Immature natural killer cell (primary cell): Measurements from ENCODE around the gene MYO9A. TPM values are rescaled to one million over a fixed set of nuclear protein-coding genes. Genes with fewer than 3 reads are reported as not detected.
A peak's percentile ranks its signal among the peaks of the same experiment; 100 is the strongest.
"Not testable (repeated sequence)": the region's sequence is repeated elsewhere in the genome, so short reads cannot be mapped to it uniquely, and the experiment has no call there.

ENCODE experiments used
- DNase-seq, 3 donors: peaks; one replicate each; pipeline ENCODE4 v3.0.0; 2022; ENCODE audit warnings: mixed read lengths in 1 of 3
- H3K27ac Mint-ChIP-seq, 6 donors: one replicate each; pipeline ENCODE4 v1.8.0; 2020; ENCODE audit warnings: mixed read lengths in 6 of 6, mild to moderate bottlenecking in 5 of 6, inconsistent platforms in 4 of 6, moderate library complexity in 3 of 6
- H3K27me3 Mint-ChIP-seq, 3 donors: one replicate each; pipeline ENCODE4 v1.8.0; 2020 to 2021; ENCODE audit warnings: low read depth in 3 of 3, mild to moderate bottlenecking in 3 of 3, mixed read lengths in 3 of 3, moderate library complexity in 3 of 3, inconsistent platforms in 1 of 3
- H3K36me3 Mint-ChIP-seq, 3 donors: one replicate each; pipeline ENCODE4 v1.8.0; 2020; ENCODE audit warnings: mixed read lengths in 3 of 3, inconsistent platforms in 2 of 3, mild to moderate bottlenecking in 2 of 3
- H3K4me1 Mint-ChIP-seq, 2 donors: one replicate each; pipeline ENCODE4 v1.8.0; 2020; ENCODE audit warnings: inconsistent platforms in 2 of 2, mild to moderate bottlenecking in 2 of 2, mixed read lengths in 2 of 2, moderate library complexity in 1 of 2
- H3K4me3 Mint-ChIP-seq, 5 donors: one replicate each; pipeline ENCODE4 v1.8.0; 2020; ENCODE audit warnings: mild to moderate bottlenecking in 5 of 5, mixed read lengths in 5 of 5, inconsistent platforms in 3 of 5, moderate library complexity in 3 of 5
- H3K9me3 Mint-ChIP-seq, 6 donors: one replicate each; pipeline ENCODE4 v1.8.0; 2020; ENCODE audit warnings: mild to moderate bottlenecking in 6 of 6, mixed read lengths in 6 of 6, inconsistent platforms in 4 of 6, moderate library complexity in 3 of 6
- polyA plus RNA-seq, 3 donors: library from polyadenylated mRNA; unstranded; fragments of 300-500 nt; fragmentation: Illumina TruSeq; gene quantifications; one replicate each; pipeline ENCODE4 v1.2.3, GENCODE V29; 2021

The MYO9A gene
- polyA plus RNA-seq, 3 donors from 2014 or later = 6.3 to 15.6 (median 9.5) TPM

GRCh38 chr15:72127724-72128322 is 9.9 kb upstream of the MYO9A start:
- Mint-ChIP-seq H3K36me3 (no peaks in the 10 kb centered on the region), H3K9me3 (no peaks in the 10 kb centered on the region), H3K27me3 (peaks cover 0 to 4% (median 0%) of the 10 kb centered on the region in 3 donors), H3K4me3 (no peak overlapping the region), H3K27ac (peak overlapping the region in 1 of 6 donors; percentile 6), H3K4me1 (no peaks in the 10 kb centered on the region)
- DNase-seq = no peak

DNA sequence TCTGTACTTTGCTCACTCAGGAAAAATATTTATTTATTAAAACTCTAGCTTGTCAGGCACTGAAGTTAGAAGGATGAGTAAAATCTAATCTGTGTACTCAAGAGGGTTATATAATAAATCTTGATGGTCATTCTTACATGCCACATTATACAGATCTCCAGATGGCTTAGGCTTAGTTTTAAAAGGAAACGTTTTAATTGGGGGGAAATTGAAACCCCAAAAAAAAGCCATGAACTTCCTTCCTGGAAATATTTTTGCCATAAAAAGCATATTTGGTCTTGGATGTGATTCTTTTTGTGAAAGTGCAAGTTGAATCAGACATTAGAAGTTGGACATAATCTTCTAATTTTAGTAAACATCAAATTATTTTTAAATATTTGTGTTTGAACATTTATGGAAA is 6.3 kb upstream of the MYO9A start:
- Mint-ChIP-seq H3K9me3 (no peaks in the 10 kb centered on the region), H3K4me1 (peaks cover 0 to under 1% of the 10 kb centered on the region in 2 donors), H3K27me3 (peaks cover 0 to 4% (median 0%) of the 10 kb centered on the region in 3 donors), H3K4me3 (no peak overlapping the region), H3K36me3 (no peaks in the 10 kb centered on the region), H3K27ac (no peak overlapping the region)
- DNase-seq = no peak

DNA sequence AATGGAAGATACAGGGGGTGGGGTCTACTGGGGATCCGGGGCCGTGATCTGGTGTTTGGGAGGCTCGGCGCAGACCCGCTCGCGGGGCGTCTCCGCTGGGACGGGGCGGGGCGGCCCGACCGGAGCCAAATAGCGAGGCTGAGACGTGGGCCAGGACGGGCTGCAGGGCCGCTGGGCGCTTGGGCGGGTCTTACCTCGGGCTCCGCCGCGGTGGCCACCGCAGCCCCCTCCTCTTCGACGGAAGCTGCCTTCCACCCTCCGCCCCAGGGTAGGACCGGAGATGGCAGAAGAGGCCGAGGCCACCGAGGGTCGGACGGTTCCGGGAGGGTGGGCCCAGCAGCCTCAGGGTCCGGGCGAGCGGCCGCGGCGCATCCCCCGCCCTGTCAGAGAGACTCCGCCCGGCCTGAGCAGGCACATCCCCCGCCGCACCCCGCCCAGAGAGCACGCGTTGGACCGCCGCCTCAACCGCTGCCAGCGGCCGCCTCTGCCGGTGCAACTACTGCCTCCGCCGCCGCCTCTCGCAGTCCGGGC is 399 bp downstream of the MYO9A start:
- peak overlapping the region; percentile 74 to 95 (median 90) for H3K27ac Mint-ChIP-seq
- DNase-seq = peak in 1 of 3 donors; percentile 62
- peak overlapping the region; percentile 95 to 98 (median 97) for H3K4me3 Mint-ChIP-seq
- H3K36me3 Mint-ChIP-seq = no peaks in the 10 kb centered on the region
- no peaks in the 10 kb centered on the region for H3K9me3 Mint-ChIP-seq
- H3K27me3 Mint-ChIP-seq = peaks cover 3 to 11% (median 9%) of the 10 kb centered on the region in 3 donors
- H3K4me1 Mint-ChIP-seq = peaks cover 25% of the 10 kb centered on the region in 2 donors

GRCh38 chr15:72116731-72117485 is 1.0 kb downstream of the MYO9A start:
- H3K27me3 Mint-ChIP-seq = peaks cover 3 to 11% (median 9%) of the 10 kb centered on the region in 3 donors
- DNase-seq = no peak
- H3K36me3 Mint-ChIP-seq = no peaks in the 10 kb centered on the region
- no peaks in the 10 kb centered on the region for H3K9me3 Mint-ChIP-seq
- peak overlapping the region; percentile 74 to 93 (median 89) for H3K27ac Mint-ChIP-seq
- H3K4me3 Mint-ChIP-seq = peak overlapping the region; percentile 95 to 98 (median 97)
- H3K4me1 Mint-ChIP-seq = peaks cover 25% of the 10 kb centered on the region in 2 donors

GRCh38 chr15:72113347-72114031 is 4.5 kb downstream of the MYO9A start:
- Mint-ChIP-seq H3K27ac (peak overlapping the region in 1 of 6 donors; percentile 10), H3K4me1 (peaks cover 17 to 19% of the 10 kb centered on the region in 2 donors), H3K9me3 (no peaks in the 10 kb centered on the region), H3K36me3 (no peaks in the 10 kb centered on the region), H3K27me3 (peaks cover 3 to 9% (median 7%) of the 10 kb centered on the region in 3 donors), H3K4me3 (no peak overlapping the region)
- DNase-seq = no peak

DNA sequence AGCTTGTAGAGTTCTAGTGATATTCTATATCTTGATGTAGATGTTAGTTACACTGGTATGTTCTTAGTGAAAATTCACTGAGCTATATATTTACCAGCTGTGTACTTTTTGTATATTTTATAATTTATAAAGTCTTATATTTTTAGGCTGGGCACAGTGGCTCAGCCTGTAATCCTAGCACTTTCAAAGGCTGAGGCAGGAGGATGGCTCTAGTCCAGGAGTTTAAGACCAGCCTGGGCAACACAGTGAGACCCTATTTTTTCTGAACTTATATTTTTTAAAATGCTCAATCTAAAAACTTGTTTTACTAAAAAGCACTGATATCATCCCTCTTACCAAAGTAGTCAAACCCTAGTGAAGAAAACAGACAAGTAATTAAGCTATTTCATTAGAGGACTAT is 5.1 kb downstream of the MYO9A start:
- H3K9me3 Mint-ChIP-seq = no peaks in the 10 kb centered on the region
- H3K27ac Mint-ChIP-seq = no peak overlapping the region
- no peak for DNase-seq
- H3K36me3 Mint-ChIP-seq = no peaks in the 10 kb centered on the region
- H3K4me3 Mint-ChIP-seq = no peak overlapping the region
- H3K4me1 Mint-ChIP-seq = peaks cover 17 to 20% of the 10 kb centered on the region in 2 donors
- peaks cover 0 to 3% (median 2%) of the 10 kb centered on the region in 3 donors for H3K27me3 Mint-ChIP-seq

DNA sequence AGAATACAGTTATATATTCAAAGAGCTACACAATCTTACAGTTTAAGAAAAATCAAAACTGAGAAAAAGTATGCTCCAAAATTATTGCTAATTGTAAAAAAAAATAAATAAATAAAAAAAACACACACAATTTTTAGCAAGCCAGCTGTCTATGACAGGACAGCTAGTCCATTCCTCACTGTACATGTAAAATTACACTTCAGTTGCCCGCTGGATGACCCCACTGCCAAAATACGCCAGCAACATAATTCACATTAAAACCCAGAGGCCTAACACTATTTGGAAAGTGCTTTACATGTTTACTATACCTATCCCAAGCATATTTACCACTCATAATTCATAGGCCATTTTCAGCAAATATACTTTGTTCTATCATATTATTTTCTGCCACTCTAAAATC is 5.8 kb downstream of the MYO9A start:
- no peak for DNase-seq
- no peak overlapping the region for H3K27ac Mint-ChIP-seq
- peaks cover 0 to 2% (median under 1%) of the 10 kb centered on the region in 3 donors for H3K27me3 Mint-ChIP-seq
- peaks cover 15 to 19% of the 10 kb centered on the region in 2 donors for H3K4me1 Mint-ChIP-seq
- no peak overlapping the region for H3K4me3 Mint-ChIP-seq
- no peaks in the 10 kb centered on the region for H3K9me3 Mint-ChIP-seq
- H3K36me3 Mint-ChIP-seq = no peaks in the 10 kb centered on the region

GRCh38 chr15:72110355-72110754 is 7.6 kb downstream of the MYO9A start:
- DNase-seq = no peak
- no peak overlapping the region for H3K27ac Mint-ChIP-seq
- no peaks in the 10 kb centered on the region for H3K9me3 Mint-ChIP-seq
- H3K27me3 Mint-ChIP-seq = no peaks in the 10 kb centered on the region
- H3K4me3 Mint-ChIP-seq = no peak overlapping the region
- peaks cover 3 to 5% of the 10 kb centered on the region in 2 donors for H3K4me1 Mint-ChIP-seq
- no peaks in the 10 kb centered on the region for H3K36me3 Mint-ChIP-seq

DNA sequence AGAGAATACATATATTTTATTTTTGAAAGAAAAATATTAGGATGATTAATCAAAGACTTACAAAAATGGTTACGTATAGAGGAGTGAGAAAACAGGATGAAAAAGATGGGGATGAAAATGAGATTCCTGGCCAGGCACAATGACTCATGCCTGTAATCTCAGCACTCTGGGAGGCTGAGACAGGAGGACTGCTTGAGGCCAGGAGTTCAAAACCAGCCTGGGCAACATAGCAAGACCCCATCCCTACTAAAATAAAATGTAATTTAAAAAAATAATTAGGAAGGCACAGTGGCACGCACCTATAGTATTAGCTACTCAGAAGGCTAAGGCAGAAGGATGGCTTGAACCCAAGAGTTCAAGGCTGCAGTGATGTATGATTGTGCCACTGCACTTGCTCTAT is 11.9 kb downstream of the MYO9A start:
- Mint-ChIP-seq H3K27ac (no peak overlapping the region), H3K27me3 (peaks cover 0 to 2% (median 0%) of the 10 kb centered on the region in 3 donors), H3K4me1 (peaks cover 3 to 5% of the 10 kb centered on the region in 2 donors)

GRCh38 chr15:72105111-72105510 is 12.8 kb downstream of the MYO9A start:
- H3K4me1 Mint-ChIP-seq = peaks cover 3 to 5% of the 10 kb centered on the region in 2 donors
- H3K9me3 Mint-ChIP-seq = no peaks in the 10 kb centered on the region
- no peak for DNase-seq
- peaks cover 0 to 2% (median 0%) of the 10 kb centered on the region in 3 donors for H3K27me3 Mint-ChIP-seq
- H3K36me3 Mint-ChIP-seq = no peaks in the 10 kb centered on the region
- H3K4me3 Mint-ChIP-seq = no peak overlapping the region
- H3K27ac Mint-ChIP-seq = no peak overlapping the region

More for the DNA sequence above, 11.9 kb downstream of the MYO9A start:
- H3K36me3 Mint-ChIP-seq = no peaks in the 10 kb centered on the region
- H3K4me3 Mint-ChIP-seq = no peak overlapping the region
- no peak for DNase-seq
- H3K9me3 Mint-ChIP-seq = no peaks in the 10 kb centered on the region

DNA sequence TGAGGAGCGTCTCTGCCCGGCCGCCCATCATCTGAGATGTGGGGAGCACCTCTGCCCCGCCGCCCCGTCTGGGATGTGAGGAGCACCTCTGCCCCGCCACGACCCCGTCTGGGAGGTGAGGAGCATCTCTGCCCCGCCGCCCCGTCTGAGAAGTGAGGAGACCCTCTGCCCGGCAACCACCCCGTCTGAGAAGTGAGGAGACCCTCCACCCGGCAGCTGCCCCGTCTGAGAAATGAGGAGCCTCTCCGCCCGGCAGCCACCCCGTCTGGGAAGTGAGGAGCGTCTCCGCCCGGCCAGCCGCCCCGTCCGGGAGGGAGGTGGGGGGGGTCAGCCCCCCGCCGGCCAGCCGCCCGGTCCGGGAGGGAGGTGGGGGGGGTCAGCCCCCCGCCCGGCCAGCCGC is 17.4 kb downstream of the MYO9A start:
- H3K9me3 Mint-ChIP-seq, H3K4me3 Mint-ChIP-seq, H3K27me3 Mint-ChIP-seq, DNase-seq, H3K4me1 Mint-ChIP-seq, H3K36me3 Mint-ChIP-seq, H3K27ac Mint-ChIP-seq: not testable (repeated sequence)

DNA sequence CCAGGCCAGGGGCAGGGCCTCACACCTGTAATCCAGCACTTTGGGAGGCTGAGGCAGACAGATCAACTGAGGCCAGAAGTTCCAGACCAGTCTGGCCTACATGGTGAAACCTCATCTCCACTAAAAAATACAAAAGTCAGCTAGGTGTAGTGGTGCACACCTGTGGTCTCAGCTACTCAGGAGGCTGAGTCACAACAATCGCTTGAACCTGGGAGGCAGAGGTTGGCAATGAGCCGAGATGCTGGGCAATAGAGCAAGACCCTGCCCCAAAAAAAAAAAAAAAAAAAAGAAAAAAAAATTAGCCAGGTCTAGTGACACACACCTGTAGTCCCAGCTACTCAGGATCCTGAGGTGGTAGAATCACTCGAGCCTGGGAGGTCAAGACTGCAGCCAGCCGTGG is 18.8 kb downstream of the MYO9A start:
- H3K4me1 Mint-ChIP-seq = no peaks in the 10 kb centered on the region
- H3K27ac Mint-ChIP-seq = no peak overlapping the region
- peaks cover 0 to 4% (median 1%) of the 10 kb centered on the region in 3 donors for H3K27me3 Mint-ChIP-seq
- H3K9me3 Mint-ChIP-seq = no peaks in the 10 kb centered on the region
- no peak overlapping the region for H3K4me3 Mint-ChIP-seq
- H3K36me3 Mint-ChIP-seq = peaks cover 0 to 3% (median 0%) of the 10 kb centered on the region in 3 donors
- DNase-seq = no peak

- peaks cover 0 to under 1% of the 10 kb centered on the region in 2 donors for H3K4me1 Mint-ChIP-seq
- H3K27ac Mint-ChIP-seq = no peak overlapping the region
- peaks cover 0 to 3% (median 1%) of the 10 kb centered on the region in 3 donors for H3K27me3 Mint-ChIP-seq
Measured at GRCh38 chr15:72098040-72098439, 19.9 kb downstream of the MYO9A start.

DNA sequence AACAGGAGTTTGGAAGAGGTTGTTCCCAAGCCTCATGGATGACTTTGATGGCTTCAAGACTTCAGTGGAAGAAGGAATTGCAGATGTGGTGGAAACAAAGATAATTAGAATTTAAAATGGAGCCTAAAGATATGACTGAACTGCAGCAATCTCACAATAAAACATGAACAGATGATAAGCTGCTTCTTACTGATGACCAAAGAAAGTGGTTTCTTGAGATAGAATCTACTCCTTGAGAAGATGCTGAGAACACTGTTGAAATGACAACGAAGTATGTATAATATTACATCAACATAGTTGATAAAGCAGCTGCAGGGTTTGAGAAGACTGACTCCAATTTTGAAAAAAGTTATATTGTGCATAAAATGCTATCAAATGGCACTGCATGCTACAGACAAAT is 21.2 kb downstream of the MYO9A start:
- Mint-ChIP-seq H3K4me3 (no peak overlapping the region), H3K9me3 (no peaks in the 10 kb centered on the region), H3K27ac (no peak overlapping the region), H3K4me1 (peaks cover 0 to 12% of the 10 kb centered on the region in 2 donors), H3K36me3 (peaks cover 0 to 3% (median 0%) of the 10 kb centered on the region in 3 donors), H3K27me3 (peaks cover 0 to 2% (median 1%) of the 10 kb centered on the region in 3 donors)
- no peak for DNase-seq

More at GRCh38 chr15:72098040-72098439, 19.9 kb downstream of the MYO9A start:
- Mint-ChIP-seq H3K9me3 (no peaks in the 10 kb centered on the region), H3K36me3 (peaks cover 0 to 3% (median 0%) of the 10 kb centered on the region in 3 donors), H3K4me3 (no peak overlapping the region)
- no peak for DNase-seq
